Measurements from ENCODE around the gene INAVA.
"Not testable (repeated sequence)": the region's sequence is repeated elsewhere in the genome, so short reads cannot be mapped to it uniquely, and the experiment has no call there.

INAVA gene

GRCh38 chr1:200930285-200930684 lies 35.6 kb downstream of the INAVA start:
- H3K4me3 Mint-ChIP-seq; intact Hi-C loops (cut with micrococcal nuclease); H3K27ac Mint-ChIP-seq; H3K36me3 Mint-ChIP-seq (ENCODE audit: low read depth); H3K27me3 Mint-ChIP-seq: not testable (repeated sequence)
- Mint-ChIP-seq H3K9me3 (peaks cover 21% of the 10 kb centered on the region), H3K4me1 (ENCODE audit: low read depth) (peaks cover 11% of the 10 kb centered on the region)

- intact Hi-C loops (cut with micrococcal nuclease): no loop called here
- Mint-ChIP-seq H3K4me1 (ENCODE audit: low read depth) (peaks cover 11% of the 10 kb centered on the region), H3K27me3 (no peaks in the 10 kb centered on the region), H3K27ac (no peak overlapping the region), H3K9me3 (peaks cover 21% of the 10 kb centered on the region), H3K36me3 (ENCODE audit: low read depth) (no peaks in the 10 kb centered on the region), H3K4me3 (no peak overlapping the region)
Measured at GRCh38 chr1:200931776-200932175, 37.1 kb downstream of the INAVA start.

- no peak overlapping the region for H3K27ac Mint-ChIP-seq
- intact Hi-C loops (cut with micrococcal nuclease): no loop called here
- H3K9me3 Mint-ChIP-seq: peaks cover 21% of the 10 kb centered on the region
- H3K4me1 Mint-ChIP-seq (ENCODE audit: low read depth): peaks cover 3% of the 10 kb centered on the region
- H3K36me3 Mint-ChIP-seq (ENCODE audit: low read depth): no peaks in the 10 kb centered on the region
- H3K4me3 Mint-ChIP-seq: no peak overlapping the region
- no peaks in the 10 kb centered on the region for H3K27me3 Mint-ChIP-seq
Measured at GRCh38 chr1:200934676-200935245, 40.1 kb downstream of the INAVA start.

DNA sequence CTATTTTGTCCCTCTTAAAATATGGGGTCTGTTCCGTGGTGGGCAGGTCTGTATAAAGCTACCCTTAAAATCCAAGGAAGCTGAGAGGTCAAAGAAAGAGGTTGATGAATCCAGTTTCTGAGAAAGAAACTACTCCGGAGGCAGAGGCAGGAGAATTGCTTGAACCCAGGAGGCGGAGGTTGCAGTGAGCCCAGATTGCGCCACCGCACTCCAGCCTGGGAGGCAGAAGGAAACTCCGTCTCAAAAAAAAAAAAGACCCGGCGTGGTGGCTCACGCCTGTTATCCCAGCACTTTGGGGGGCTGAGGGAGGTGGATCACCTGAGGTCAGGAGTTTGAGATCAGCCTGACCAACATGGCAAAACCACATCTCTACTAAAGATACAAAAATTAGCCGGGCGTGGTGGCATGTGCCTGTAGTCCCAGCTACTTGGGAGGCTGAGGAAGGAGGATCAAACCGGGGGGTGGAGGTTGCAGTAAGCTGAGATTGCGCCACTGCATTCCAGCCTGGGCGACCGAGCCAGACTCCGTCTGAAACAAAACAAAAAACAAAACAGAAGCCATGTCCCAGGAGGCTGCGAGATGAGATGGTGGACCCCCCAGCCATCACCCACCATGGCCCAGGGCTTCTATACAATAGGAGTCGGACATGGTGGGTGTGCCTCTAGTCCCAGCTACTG lies 40.7 kb downstream of the INAVA start:
- H3K36me3 Mint-ChIP-seq (ENCODE audit: low read depth); H3K27ac Mint-ChIP-seq; intact Hi-C loops (cut with micrococcal nuclease): not testable (repeated sequence)

DNA sequence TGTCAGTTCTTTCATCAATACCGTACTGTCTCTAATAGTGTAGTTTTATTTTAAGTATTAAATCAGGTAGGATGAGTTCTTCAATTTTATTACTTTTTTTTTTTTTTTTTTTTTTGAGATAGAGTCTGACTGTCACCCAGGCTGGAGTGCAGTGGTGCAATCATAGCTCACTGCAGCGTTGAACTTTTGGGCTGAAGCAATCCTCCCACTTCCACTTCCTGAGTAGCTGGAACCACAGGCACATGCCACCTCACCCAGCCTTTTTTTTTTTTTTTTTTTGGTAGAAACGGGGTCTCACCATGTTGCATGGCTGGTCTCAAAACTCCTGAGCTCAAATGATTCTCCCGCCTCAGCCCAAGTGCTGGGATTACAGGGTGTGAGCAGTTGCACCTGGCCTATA lies 44.3 kb downstream of the INAVA start:
- Mint-ChIP-seq H3K36me3 (ENCODE audit: low read depth) (no peaks in the 10 kb centered on the region), H3K4me3 (no peak overlapping the region), H3K9me3 (peaks cover 9% of the 10 kb centered on the region), H3K27me3 (no peaks in the 10 kb centered on the region), H3K27ac (no peak overlapping the region), H3K4me1 (ENCODE audit: low read depth) (no peaks in the 10 kb centered on the region)
- intact Hi-C loops (cut with micrococcal nuclease): no loop called here

More for the DNA sequence above, 40.7 kb downstream of the INAVA start:
- not testable (repeated sequence) for H3K4me3 Mint-ChIP-seq; H3K4me1 Mint-ChIP-seq (ENCODE audit: low read depth); H3K27me3 Mint-ChIP-seq
- peaks cover 24% of the 10 kb centered on the region for H3K9me3 Mint-ChIP-seq

- Mint-ChIP-seq H3K27ac (no peak overlapping the region), H3K4me1 (ENCODE audit: low read depth) (no peaks in the 10 kb centered on the region), H3K36me3 (ENCODE audit: low read depth) (peaks cover 6% of the 10 kb centered on the region), H3K4me3 (no peak overlapping the region), H3K9me3 (peaks cover 26% of the 10 kb centered on the region), H3K27me3 (no peaks in the 10 kb centered on the region)
- intact Hi-C loops (cut with micrococcal nuclease): no loop called here
Measured at GRCh38 chr1:200945111-200945510, 50.4 kb downstream of the INAVA start.

- H3K27me3 Mint-ChIP-seq: no peaks in the 10 kb centered on the region
- peaks cover 17% of the 10 kb centered on the region for H3K9me3 Mint-ChIP-seq
- H3K4me1 Mint-ChIP-seq (ENCODE audit: low read depth): no peaks in the 10 kb centered on the region
- intact Hi-C loops (cut with micrococcal nuclease): no loop called here
- H3K36me3 Mint-ChIP-seq (ENCODE audit: low read depth): peaks cover 6% of the 10 kb centered on the region
- no peak overlapping the region for H3K4me3 Mint-ChIP-seq
- H3K27ac Mint-ChIP-seq: no peak overlapping the region
Measured at GRCh38 chr1:200947059-200947566, 52.4 kb downstream of the INAVA start.

DNA sequence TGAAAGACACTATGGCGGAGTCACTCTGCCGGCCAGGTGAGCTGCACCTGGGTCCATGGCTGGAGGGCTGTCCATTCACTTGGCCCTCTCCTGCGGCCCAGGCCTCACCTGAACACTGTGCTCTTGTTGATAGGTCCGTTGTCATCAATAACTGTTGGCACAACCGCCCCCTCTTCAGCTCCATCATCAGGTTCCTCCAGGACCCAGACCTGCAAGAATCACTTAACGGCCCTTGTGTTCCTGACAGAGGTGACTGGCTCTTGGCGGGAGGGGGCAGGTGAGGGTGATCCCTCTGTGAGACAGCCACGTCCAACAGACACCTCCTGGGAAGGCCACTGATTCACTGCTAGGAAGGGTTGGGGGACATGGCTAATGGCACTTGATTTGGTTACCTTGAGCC lies 54.9 kb downstream of the INAVA start:
- Mint-ChIP-seq H3K27me3 (no peaks in the 10 kb centered on the region), H3K27ac (no peak overlapping the region), H3K4me1 (ENCODE audit: low read depth) (no peaks in the 10 kb centered on the region), H3K9me3 (peaks cover 17% of the 10 kb centered on the region), H3K4me3 (no peak overlapping the region), H3K36me3 (ENCODE audit: low read depth) (peaks cover 6% of the 10 kb centered on the region)
- intact Hi-C loops (cut with micrococcal nuclease): no loop called here

DNA sequence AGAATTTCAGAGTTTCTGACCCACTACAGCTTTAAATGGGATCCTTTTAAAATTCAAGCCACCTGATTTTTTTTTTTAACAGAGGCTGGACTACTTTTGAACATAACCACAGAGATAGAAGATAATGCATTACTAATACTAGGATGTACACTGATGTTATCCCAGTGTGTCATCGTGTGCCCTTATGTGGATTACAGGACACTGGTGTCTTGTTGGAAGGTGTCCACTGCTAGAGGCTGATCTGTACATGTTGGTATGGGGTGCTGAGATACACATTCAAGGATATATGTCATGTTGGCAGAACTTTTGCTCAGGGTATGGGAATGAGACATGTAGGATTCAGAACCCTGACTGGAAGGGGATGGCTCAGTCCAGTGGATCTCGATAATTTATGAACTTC lies 56.3 kb downstream of the INAVA start:
- Mint-ChIP-seq H3K36me3 (ENCODE audit: low read depth) (peaks cover 6% of the 10 kb centered on the region), H3K4me1 (ENCODE audit: low read depth) (no peaks in the 10 kb centered on the region), H3K27ac (no peak overlapping the region), H3K9me3 (peaks cover 17% of the 10 kb centered on the region), H3K27me3 (no peaks in the 10 kb centered on the region), H3K4me3 (no peak overlapping the region)
- intact Hi-C loops (cut with micrococcal nuclease): no loop called here

DNA sequence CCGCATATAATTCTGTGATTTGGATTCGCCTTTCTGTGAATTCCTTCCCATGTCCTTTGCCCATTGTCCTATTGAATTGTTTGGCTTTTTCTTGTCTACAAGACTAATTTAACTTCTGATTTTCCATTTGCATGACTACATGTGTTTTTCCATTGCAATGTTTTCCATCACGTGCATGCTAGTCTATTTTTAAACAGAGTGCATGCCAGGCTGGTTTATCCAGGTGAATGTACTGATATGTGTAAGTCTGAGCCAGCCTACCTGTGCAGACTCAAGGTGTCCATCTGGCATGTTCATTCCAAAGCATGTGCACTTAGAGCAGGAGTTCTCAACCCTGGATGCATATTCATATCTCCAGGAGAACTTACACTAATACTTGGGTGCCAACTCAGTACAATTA lies 59.7 kb downstream of the INAVA start:
- intact Hi-C loops (cut with micrococcal nuclease): no loop called here
- Mint-ChIP-seq H3K27me3 (no peaks in the 10 kb centered on the region), H3K36me3 (ENCODE audit: low read depth) (no peaks in the 10 kb centered on the region), H3K27ac (no peak overlapping the region), H3K9me3 (no peaks in the 10 kb centered on the region), H3K4me3 (no peak overlapping the region), H3K4me1 (ENCODE audit: low read depth) (no peaks in the 10 kb centered on the region)

GRCh38 chr1:200958597-200958996 lies 63.9 kb downstream of the INAVA start:
- peaks cover 2% of the 10 kb centered on the region for H3K27me3 Mint-ChIP-seq
- H3K36me3 Mint-ChIP-seq (ENCODE audit: low read depth): no peaks in the 10 kb centered on the region
- intact Hi-C loops (cut with micrococcal nuclease): no loop called here
- H3K4me3 Mint-ChIP-seq: no peak overlapping the region
- H3K27ac Mint-ChIP-seq: no peak overlapping the region
- H3K4me1 Mint-ChIP-seq (ENCODE audit: low read depth): no peaks in the 10 kb centered on the region
- no peaks in the 10 kb centered on the region for H3K9me3 Mint-ChIP-seq

- no peaks in the 10 kb centered on the region for H3K36me3 Mint-ChIP-seq (ENCODE audit: low read depth)
- H3K27ac Mint-ChIP-seq: no peak overlapping the region
- H3K27me3 Mint-ChIP-seq: peaks cover 2% of the 10 kb centered on the region
- no peak overlapping the region for H3K4me3 Mint-ChIP-seq
- no peaks in the 10 kb centered on the region for H3K4me1 Mint-ChIP-seq (ENCODE audit: low read depth)
- intact Hi-C loops (cut with micrococcal nuclease): no loop called here
- H3K9me3 Mint-ChIP-seq: no peaks in the 10 kb centered on the region
Measured at GRCh38 chr1:200959411-200959921, 64.8 kb downstream of the INAVA start.

DNA sequence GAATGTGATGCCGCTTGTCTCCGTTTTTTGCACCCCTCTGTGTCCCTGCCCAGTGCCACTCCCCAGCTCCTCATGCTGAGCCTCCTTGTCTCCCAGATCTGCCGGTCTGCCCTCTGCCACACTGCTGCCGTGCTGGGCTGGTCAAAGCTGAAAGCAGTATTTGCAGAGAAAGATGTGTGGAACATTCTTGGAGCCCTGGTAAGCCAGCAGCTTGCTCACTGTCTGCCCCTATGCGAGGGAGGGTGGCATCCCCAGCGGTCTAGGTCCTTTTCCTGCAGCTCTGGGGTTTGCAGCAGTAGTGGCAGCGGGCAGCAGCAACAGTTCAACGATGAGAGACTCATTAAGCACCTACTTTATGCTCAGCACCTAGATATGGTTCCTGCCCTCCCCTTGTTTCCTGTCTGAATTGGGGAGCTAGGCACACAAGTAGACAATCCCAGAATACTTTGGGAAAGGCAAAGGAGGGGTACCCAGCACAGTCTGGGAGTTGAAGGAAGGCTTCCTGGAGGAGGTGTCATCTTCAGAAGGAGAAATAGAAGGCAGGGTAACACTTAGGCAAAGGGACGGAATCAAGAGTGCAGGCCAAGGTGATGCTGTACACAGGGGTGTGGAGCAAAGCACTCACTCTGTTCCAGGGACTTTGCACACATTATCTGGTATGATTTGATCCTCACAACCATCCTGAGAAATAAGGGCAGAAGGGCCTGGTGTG lies 65.7 kb downstream of the INAVA start:
- peaks cover 2% of the 10 kb centered on the region for H3K27me3 Mint-ChIP-seq
- no peak overlapping the region for H3K4me3 Mint-ChIP-seq

DNA sequence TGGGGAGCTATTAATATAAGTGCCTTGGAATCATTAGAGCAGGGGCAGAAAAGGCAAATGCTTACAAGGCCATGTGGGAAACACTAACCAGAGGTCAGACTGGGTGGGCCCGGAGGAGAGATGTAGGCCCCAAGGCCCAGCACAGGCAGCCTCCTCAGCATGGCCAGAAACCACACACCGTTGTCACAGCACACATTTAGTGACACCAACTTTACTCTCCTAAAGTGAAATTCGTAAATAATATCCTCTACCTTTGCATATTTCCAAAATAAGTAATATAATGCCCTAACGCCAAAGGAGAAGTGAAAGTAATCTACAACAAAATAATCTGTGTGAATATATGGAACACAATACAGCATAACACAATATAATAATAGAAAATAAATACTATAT lies 66.2 kb downstream of the INAVA start:
- H3K27ac Mint-ChIP-seq: no peak overlapping the region
- H3K36me3 Mint-ChIP-seq (ENCODE audit: low read depth): no peaks in the 10 kb centered on the region
- no peak overlapping the region for H3K4me3 Mint-ChIP-seq
- intact Hi-C loops (cut with micrococcal nuclease): no loop called here
- no peaks in the 10 kb centered on the region for H3K4me1 Mint-ChIP-seq (ENCODE audit: low read depth)
- H3K9me3 Mint-ChIP-seq: no peaks in the 10 kb centered on the region
- peaks cover 2% of the 10 kb centered on the region for H3K27me3 Mint-ChIP-seq

More for the DNA sequence above, 65.7 kb downstream of the INAVA start:
- no peak overlapping the region for H3K27ac Mint-ChIP-seq
- intact Hi-C loops (cut with micrococcal nuclease): no loop called here
- no peaks in the 10 kb centered on the region for H3K4me1 Mint-ChIP-seq (ENCODE audit: low read depth)
- H3K9me3 Mint-ChIP-seq: no peaks in the 10 kb centered on the region
- no peaks in the 10 kb centered on the region for H3K36me3 Mint-ChIP-seq (ENCODE audit: low read depth)
